Uterus (tissue), 4 donors: ENCODE data around the gene SOWAHD. TPM values are rescaled to one million over a fixed set of nuclear protein-coding genes. Genes with fewer than 3 reads are reported as not detected.

Experiments used
- DNase-seq, 2 donors: peaks; one replicate each; pipeline ENCODE4 v3.0.0-alpha.2; 2019 to 2020
- H3K27ac ChIP-seq, 2 donors: fragments of 200-600 bp; sonication (generic); 1 replicate in 1 of 2; 2 replicates in 1 of 2; pipeline ENCODE4 v1.5.1; 2016 to 2018
- H3K27me3 ChIP-seq, 2 donors: fragments of 200-600 bp; sonication (generic); one replicate each; pipeline ENCODE4 v1.5.1; 2018 to 2019; ENCODE audit warnings: control low read depth in 1 of 2
- H3K36me3 ChIP-seq, 2 donors: fragments of 200-600 bp; sonication (generic); one replicate each; pipeline ENCODE4 v1.5.1; 2019; ENCODE audit warnings: control low read depth in 1 of 2
- H3K4me1 ChIP-seq, 2 donors: fragments of 200-600 bp; sonication (generic); one replicate each; pipeline ENCODE4 v1.5.1; 2018 to 2019; ENCODE audit warnings: control low read depth in 1 of 2
- H3K4me3 ChIP-seq, 2 donors: fragments of 200-600 bp; sonication (generic); 1 replicate in 1 of 2; 2 replicates in 1 of 2; pipeline ENCODE4 v1.5.1; 2018 to 2019; ENCODE audit warnings: mild to moderate bottlenecking in 1 of 2
- H3K9me3 ChIP-seq, 2 donors: fragments of 200-600 bp; sonication (generic); one replicate each; pipeline ENCODE4 v1.5.1; 2019; ENCODE audit warnings: control low read depth in 1 of 2
- POLR2A ChIP-seq, 2 donors: fragments of 450-650 bp; IDR thresholded peaks; one replicate each; pipeline ENCODE4 v1.6.1; 2016; ENCODE audit warnings: antibody characterized with exemption in 2 of 2, mild to moderate bottlenecking in 1 of 2, moderate library complexity in 1 of 2
- intact Hi-C: fragments of 100-400 bp; cut with DNase I; formaldehyde crosslinking; loops from one replicate; pipeline ENCODE4 v1.15.1; 2023; ENCODE audit warnings: low total_unique reads
- total RNA-seq, 4 donors: library from RNA; depleted of rRNA in 3 of 4; stranded (reverse); fragments of >200 nt in 3 of 4; gene quantifications; one replicate each; pipeline versions ENCODE4 v1.1.0 to v1.2.4, GENCODE V29; 2014 to 2023
- TF ChIP-seq, protein P1 (sequence below), 4 experiments: fragments of 200-600 bp in 2 of 4; fragments of 450-650 bp in 2 of 4; sonication (generic) in 2 of 4; IDR thresholded peaks; one replicate each; pipeline ENCODE4 v1.5.1; 2016 to 2019; ENCODE audit warnings: antibody characterized with exemption in 4 of 4, mild to moderate bottlenecking in 2 of 4, moderate library complexity in 1 of 4
- donor health status: DM: yes; HTN: yes; CAD: no.

SOWAHD gene
- total RNA-seq, 4 donors from 2014 or later, result 0.69 TPM; not detected in 3

DNA sequence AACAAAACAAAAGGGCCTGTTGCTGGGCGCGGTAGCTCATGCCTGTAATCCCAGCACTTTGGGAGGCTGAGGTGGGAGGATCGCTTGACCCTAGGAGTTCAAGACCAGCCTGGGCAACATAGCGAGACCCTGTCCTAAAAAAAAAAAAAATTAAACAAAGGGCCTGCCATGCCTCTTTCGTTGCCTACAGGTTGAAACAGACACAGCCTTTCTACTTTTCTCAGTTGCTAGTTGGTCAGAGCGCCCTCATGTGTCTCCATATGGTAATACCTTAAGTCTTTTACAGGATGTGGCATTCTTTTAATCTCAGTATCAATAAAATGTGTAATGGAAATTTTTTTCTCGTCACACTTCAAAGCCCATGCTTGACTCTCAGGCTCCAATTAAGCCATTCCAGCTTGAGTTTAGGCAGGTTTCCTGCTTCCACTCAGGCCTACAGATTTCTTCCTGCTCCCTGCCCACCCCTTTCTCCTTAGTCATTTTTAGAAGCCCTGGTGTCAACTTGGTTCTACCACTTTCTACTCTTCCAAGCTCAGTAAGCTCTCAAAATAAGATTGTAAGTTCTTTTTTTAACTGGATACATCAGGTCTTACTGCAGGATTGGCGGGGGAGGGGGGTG lies 4.6 kb upstream of the SOWAHD start:
- Histone ChIP-seq H3K27me3 (no peaks in the 10 kb centered on the region), H3K9me3 (no peaks in the 10 kb centered on the region), H3K4me3 (no peak overlapping the region), H3K27ac (no peak overlapping the region), H3K4me1 (no peaks in the 10 kb centered on the region), H3K36me3 (no peaks in the 10 kb centered on the region)
- DNase-seq, result no peak
- intact Hi-C loops, result no loop called here
- TF ChIP-seq, protein P1, sequence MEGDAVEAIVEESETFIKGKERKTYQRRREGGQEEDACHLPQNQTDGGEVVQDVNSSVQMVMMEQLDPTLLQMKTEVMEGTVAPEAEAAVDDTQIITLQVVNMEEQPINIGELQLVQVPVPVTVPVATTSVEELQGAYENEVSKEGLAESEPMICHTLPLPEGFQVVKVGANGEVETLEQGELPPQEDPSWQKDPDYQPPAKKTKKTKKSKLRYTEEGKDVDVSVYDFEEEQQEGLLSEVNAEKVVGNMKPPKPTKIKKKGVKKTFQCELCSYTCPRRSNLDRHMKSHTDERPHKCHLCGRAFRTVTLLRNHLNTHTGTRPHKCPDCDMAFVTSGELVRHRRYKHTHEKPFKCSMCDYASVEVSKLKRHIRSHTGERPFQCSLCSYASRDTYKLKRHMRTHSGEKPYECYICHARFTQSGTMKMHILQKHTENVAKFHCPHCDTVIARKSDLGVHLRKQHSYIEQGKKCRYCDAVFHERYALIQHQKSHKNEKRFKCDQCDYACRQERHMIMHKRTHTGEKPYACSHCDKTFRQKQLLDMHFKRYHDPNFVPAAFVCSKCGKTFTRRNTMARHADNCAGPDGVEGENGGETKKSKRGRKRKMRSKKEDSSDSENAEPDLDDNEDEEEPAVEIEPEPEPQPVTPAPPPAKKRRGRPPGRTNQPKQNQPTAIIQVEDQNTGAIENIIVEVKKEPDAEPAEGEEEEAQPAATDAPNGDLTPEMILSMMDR (IDR thresholded peaks at IDR 0.05), result no peak

DNA sequence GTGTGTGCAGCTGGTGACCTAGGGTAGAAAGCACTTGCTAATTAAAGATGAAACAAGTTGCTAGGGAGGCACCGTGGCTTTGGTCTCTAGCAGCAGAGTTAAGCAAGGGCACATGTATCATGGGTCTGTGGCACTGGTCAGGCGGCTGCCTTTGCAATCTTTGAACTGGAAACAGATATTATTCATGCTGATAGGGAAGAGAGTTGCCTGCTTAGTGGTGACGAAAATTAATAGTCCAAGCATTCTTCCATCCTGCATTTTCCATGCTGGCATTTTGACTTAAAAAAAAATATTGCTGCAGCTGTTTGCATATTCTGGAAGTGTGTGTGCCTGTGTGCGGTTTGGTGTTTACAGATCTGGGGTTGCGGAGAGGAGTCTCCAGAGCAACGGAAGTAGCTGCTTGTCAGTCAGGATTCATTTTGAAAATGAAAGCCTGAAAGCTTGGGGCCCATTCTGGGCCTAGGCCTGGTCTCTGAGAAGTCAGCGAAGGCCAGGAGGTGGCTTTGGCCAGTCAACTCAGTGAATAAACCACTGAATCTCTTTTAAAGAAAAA lies 2.3 kb upstream of the SOWAHD start:
- Histone ChIP-seq H3K27me3 (no peaks in the 10 kb centered on the region), H3K36me3 (no peaks in the 10 kb centered on the region), H3K4me1 (no peaks in the 10 kb centered on the region), H3K9me3 (no peaks in the 10 kb centered on the region), H3K4me3 (no peak overlapping the region), H3K27ac (no peak overlapping the region)
- no peak for DNase-seq
- intact Hi-C loops, result no loop called here
- TF ChIP-seq POLR2A (IDR thresholded peaks at IDR 0.05), result no peak
- TF ChIP-seq, protein P1 (IDR thresholded peaks at IDR 0.05), result no peak

DNA sequence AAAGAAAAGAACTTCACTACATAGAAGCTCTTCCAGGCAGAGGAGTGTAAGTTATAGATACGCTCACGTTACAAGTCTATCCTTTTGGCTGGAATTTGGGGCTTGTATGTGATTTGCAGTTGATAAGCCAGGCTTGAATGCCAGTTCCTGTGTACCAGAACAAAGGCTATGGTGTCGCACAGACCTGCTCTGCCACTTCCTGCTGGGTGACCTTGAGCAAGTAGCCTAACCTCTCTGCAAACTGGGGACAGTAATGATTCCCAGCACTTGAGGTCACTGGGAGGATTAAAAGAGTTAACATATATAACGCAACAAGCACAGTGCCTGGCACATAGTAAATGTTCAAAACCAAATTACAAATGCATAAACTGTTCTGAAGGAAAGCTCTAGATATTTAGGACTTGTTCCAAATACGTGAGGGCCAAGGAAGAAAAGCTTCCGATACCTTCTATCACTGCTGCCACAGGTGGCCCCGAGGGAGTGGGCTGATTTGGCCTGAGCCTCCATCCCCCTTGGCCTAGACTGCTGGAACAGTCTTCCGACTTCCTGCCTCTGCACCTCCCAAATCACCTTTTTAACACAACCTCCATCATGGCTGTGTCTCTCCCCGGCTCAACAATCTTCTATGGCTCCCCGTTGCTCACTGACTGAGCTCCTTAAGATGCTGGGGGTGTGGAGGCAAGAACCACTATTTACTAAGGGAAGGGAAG lies 1.3 kb upstream of the SOWAHD start:
- Histone ChIP-seq H3K36me3 (no peaks in the 10 kb centered on the region), H3K27ac (no peak overlapping the region), H3K4me1 (no peaks in the 10 kb centered on the region), H3K27me3 (no peaks in the 10 kb centered on the region), H3K9me3 (no peaks in the 10 kb centered on the region), H3K4me3 (no peak overlapping the region)
- no peak for DNase-seq
- TF ChIP-seq POLR2A (IDR thresholded peaks at IDR 0.05), result no peak
- TF ChIP-seq, protein P1 (IDR thresholded peaks at IDR 0.05), result no peak
- intact Hi-C loops, result no loop called here

DNA sequence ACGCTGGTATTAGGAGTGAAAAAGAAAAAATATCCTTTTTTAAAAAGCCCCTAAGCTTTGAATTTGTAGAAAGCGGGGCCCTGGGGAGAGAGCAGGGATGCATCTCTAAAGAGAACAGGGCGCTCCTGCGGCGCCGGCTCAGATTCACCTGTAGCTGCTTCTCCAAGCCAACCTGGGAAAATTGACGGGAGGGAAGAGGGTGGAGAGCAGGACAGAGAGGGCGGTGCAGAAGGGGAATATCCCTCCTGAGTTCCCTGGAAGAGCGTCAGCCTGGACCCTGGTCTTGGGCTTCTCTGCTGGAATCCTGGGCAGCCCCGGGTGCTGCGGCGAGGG lies 776 bp upstream of the SOWAHD start:
- Histone ChIP-seq H3K27me3 (no peaks in the 10 kb centered on the region), H3K27ac (no peak overlapping the region), H3K4me1 (no peaks in the 10 kb centered on the region), H3K36me3 (no peaks in the 10 kb centered on the region), H3K9me3 (no peaks in the 10 kb centered on the region), H3K4me3 (peak overlapping the region in 1 of 2 donors; percentile 13)
- intact Hi-C loops, result no loop called here
- no peak for DNase-seq
- no peak for TF ChIP-seq POLR2A (IDR thresholded peaks at IDR 0.05)
- TF ChIP-seq, protein P1 (IDR thresholded peaks at IDR 0.05), result no peak

DNA sequence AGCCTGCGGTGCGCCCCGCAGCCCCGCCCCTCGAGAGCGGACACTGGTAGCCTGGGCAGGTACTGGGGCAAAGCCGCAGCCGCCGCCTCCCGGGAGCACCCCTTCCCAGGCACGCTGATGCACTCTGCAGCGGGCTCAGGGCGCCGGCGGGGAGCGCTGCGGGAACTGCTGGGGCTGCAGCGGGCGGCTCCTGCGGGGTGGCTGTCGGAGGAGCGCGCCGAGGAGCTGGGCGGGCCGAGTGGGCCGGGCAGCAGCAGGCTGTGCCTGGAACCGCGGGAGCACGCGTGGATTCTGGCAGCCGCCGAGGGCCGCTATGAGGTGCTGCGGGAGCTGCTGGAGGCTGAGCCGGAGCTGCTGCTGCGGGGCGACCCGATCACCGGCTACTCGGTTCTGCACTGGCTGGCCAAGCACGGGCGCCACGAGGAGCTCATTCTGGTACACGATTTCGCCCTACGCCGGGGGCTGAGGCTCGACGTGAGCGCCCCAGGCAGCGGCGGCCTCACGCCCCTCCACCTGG lies 401 bp downstream of the SOWAHD start:
- no peaks in the 10 kb centered on the region for H3K9me3 ChIP-seq
- no peaks in the 10 kb centered on the region for H3K36me3 ChIP-seq
- TF ChIP-seq, protein P1 (IDR thresholded peaks at IDR 0.05), result no peak
- no peak for TF ChIP-seq POLR2A (IDR thresholded peaks at IDR 0.05)
- no peak for DNase-seq
- H3K27ac ChIP-seq, result no peak overlapping the region
- intact Hi-C loops, result no loop called here
- H3K4me1 ChIP-seq, result no peaks in the 10 kb centered on the region
- H3K27me3 ChIP-seq, result no peaks in the 10 kb centered on the region
- H3K4me3 ChIP-seq, result peak overlapping the region; percentile 13 to 43
